MCF 10A (cell line): Measurements from ENCODE around the gene TPP1. TPM values are rescaled to one million over a fixed set of nuclear protein-coding genes. Genes with fewer than 3 reads are reported as not detected.

Source experiments
- BruUV-seq: library from RNA; stranded (reverse); fragments of 400-500 nt; replicated peaks from 2 replicates; lab custom pipeline; 2021; lab: Mats Ljungman, UMichigan
- CTCF ChIA-PET: fragments of 300-600 bp; sonication (Branson Sonifier 250); formaldehyde crosslinking; extraction: SDS; loops from one replicate; lab custom pipeline; 2021; ENCODE audit warnings: antibody characterized with exemption, inconsistent platforms; lab: Yijun Ruan, JAX
- POLR2A ChIA-PET: fragments of 300-600, 350-650 bp; sonication (Branson Sonifier 250); formaldehyde crosslinking; extraction: SDS; loops from one replicate; lab custom pipeline; 2020; ENCODE audit warnings: antibody characterized with exemption, inconsistent platforms; lab: Yijun Ruan, JAX
- DNase-seq: peaks from one replicate; pipeline ENCODE4 v3.0.0-alpha.2; 2018; ENCODE audit not compliant: unreplicated experiment
- H3K27ac Mint-ChIP-seq: one replicate; pipeline ENCODE4 v1.8.0; 2022; ENCODE audit warnings: mild to moderate bottlenecking, low read depth, mixed read lengths; ENCODE audit not compliant: unreplicated experiment
- H3K27me3 Mint-ChIP-seq: one replicate; pipeline ENCODE4 v1.8.0; 2022; ENCODE audit warnings: mixed read lengths; ENCODE audit not compliant: insufficient read depth, unreplicated experiment
- H3K36me3 Mint-ChIP-seq: one replicate; pipeline ENCODE4 v1.8.0; 2022; ENCODE audit warnings: mild to moderate bottlenecking, moderate library complexity, mixed read lengths; ENCODE audit not compliant: insufficient read depth, unreplicated experiment
- H3K4me1 Mint-ChIP-seq: one replicate; pipeline ENCODE4 v1.8.0; 2022; ENCODE audit warnings: mixed read lengths; ENCODE audit not compliant: insufficient read depth, unreplicated experiment
- H3K4me3 Mint-ChIP-seq: one replicate; pipeline ENCODE4 v1.8.0; 2022; ENCODE audit warnings: mild to moderate bottlenecking, moderate library complexity, mixed read lengths; ENCODE audit not compliant: unreplicated experiment
- H3K9me3 Mint-ChIP-seq: one replicate; pipeline ENCODE4 v1.8.0; 2022; ENCODE audit warnings: mixed read lengths; ENCODE audit not compliant: unreplicated experiment
- CTCF ChIP-seq: fragments of 200-600 bp; IDR thresholded peaks from one replicate; pipeline ENCODE4 v1.8.0; 2022; ENCODE audit warnings: antibody characterized with exemption, mild to moderate bottlenecking; ENCODE audit not compliant: unreplicated experiment
- intact Hi-C: fragments of 100-400 bp; cut with micrococcal nuclease; formaldehyde crosslinking; loops from 2 replicates; pipeline ENCODE4 v1.14.1; 2022
- total RNA-seq: library from RNA; stranded (reverse); gene quantifications from 2 replicates; pipeline ENCODE4 v1.2.3, GENCODE V29; 2022

TPP1 gene
- total RNA-seq, 1 experiment from 2014 or later, result 26.9 TPM

GRCh38 chr11:6599881-6600390 lies 19.3 kb downstream of the TPP1 start:
- intact Hi-C loops, result loop anchor here (5.0 to 10.0 kb wide), 3 partner anchors 107 to 223 kb away; partner anchors contain the start of gene TRIM3
- DNase-seq, result no peak
- ChIA-PET CTCF (interaction anchor here (0.6 to 1.9 kb wide), 6 partner anchors 10 to 303 kb away, joined by 3 to 10 read pairs (median 3); partner anchors contain the start of gene TAF10), POLR2A (interaction anchor here (0.7 to 1.1 kb wide), 3 partner anchors 12 to 83 kb away, joined by 3 to 4 read pairs (median 3); partner anchors contain the start of genes MRPL17 and TAF10)
- peaks cover 13% of the 10 kb centered on the region for H3K4me1 Mint-ChIP-seq
- H3K27ac Mint-ChIP-seq, result no peak overlapping the region
- H3K36me3 Mint-ChIP-seq, result peaks cover 55% of the 10 kb centered on the region
- no peaks in the 10 kb centered on the region for H3K9me3 Mint-ChIP-seq
- TF ChIP-seq CTCF, result no peak
- H3K27me3 Mint-ChIP-seq, result no peaks in the 10 kb centered on the region
- H3K4me3 Mint-ChIP-seq, result no peak overlapping the region
- no TSS peak for BruUV-seq

- ChIA-PET CTCF (interaction anchor here (0.6 to 1.9 kb wide), 5 partner anchors 11 to 302 kb away, joined by 3 to 10 read pairs (median 3); partner anchors contain the start of gene TAF10), POLR2A (interaction anchor here (0.6 to 1.1 kb wide), 4 partner anchors 12 to 84 kb away, joined by 3 to 4 read pairs (median 3); partner anchors contain the start of genes MRPL17 and TAF10)
- TF ChIP-seq CTCF, result no peak
- no peak for DNase-seq
- peaks cover 13% of the 10 kb centered on the region for H3K4me1 Mint-ChIP-seq
- BruUV-seq, result no TSS peak
- no peaks in the 10 kb centered on the region for H3K27me3 Mint-ChIP-seq
- intact Hi-C loops, result no loop called here
- no peak overlapping the region for H3K4me3 Mint-ChIP-seq
- peaks cover 55% of the 10 kb centered on the region for H3K36me3 Mint-ChIP-seq
- H3K9me3 Mint-ChIP-seq, result no peaks in the 10 kb centered on the region
- H3K27ac Mint-ChIP-seq, result no peak overlapping the region
These were observed 19.8 kb downstream of the TPP1 start for GRCh38 chr11:6599449-6599848.

- Mint-ChIP-seq H3K36me3 (peaks cover 61% of the 10 kb centered on the region), H3K9me3 (no peaks in the 10 kb centered on the region), H3K27ac (no peak overlapping the region), H3K27me3 (no peaks in the 10 kb centered on the region), H3K4me3 (no peak overlapping the region), H3K4me1 (peaks cover 13% of the 10 kb centered on the region)
- ChIA-PET POLR2A (interaction anchor here (0.6 kb wide), 1 partner anchor 51 kb away, joined by 3 read pairs; no protein-coding TSS in a partner anchor), CTCF (interaction anchor here (0.5 to 1.9 kb wide), 2 partner anchors 14 to 133 kb away, joined by 3 to 10 read pairs; partner anchors contain the start of gene TAF10)
- BruUV-seq, result no TSS peak
- intact Hi-C loops, result no loop called here
- no peak for TF ChIP-seq CTCF
- no peak for DNase-seq
These were observed 20.7 kb downstream of the TPP1 start for GRCh38 chr11:6598555-6598954.

GRCh38 chr11:6596239-6596877 lies 22.9 kb downstream of the TPP1 start:
- no TSS peak for BruUV-seq
- Mint-ChIP-seq H3K9me3 (no peaks in the 10 kb centered on the region), H3K4me3 (no peak overlapping the region), H3K27me3 (no peaks in the 10 kb centered on the region), H3K27ac (no peak overlapping the region), H3K36me3 (peaks cover 75% of the 10 kb centered on the region), H3K4me1 (peaks cover 8% of the 10 kb centered on the region)
- no peak for TF ChIP-seq CTCF
- CTCF ChIA-PET, result interaction anchor here (0.6 to 3.8 kb wide), 3 partner anchors 64 to 114 kb away, joined by 3 to 14 read pairs (median 3); no protein-coding TSS in a partner anchor
- intact Hi-C loops, result no loop called here
- DNase-seq, result no peak
- POLR2A ChIA-PET, result interaction anchor here (0.8 to 1.5 kb wide), 3 partner anchors 10 to 87 kb away, joined by 3 to 4 read pairs (median 4); partner anchors contain the start of gene MRPL17
